ENCODE results near the gene DEPDC1.

DNA sequence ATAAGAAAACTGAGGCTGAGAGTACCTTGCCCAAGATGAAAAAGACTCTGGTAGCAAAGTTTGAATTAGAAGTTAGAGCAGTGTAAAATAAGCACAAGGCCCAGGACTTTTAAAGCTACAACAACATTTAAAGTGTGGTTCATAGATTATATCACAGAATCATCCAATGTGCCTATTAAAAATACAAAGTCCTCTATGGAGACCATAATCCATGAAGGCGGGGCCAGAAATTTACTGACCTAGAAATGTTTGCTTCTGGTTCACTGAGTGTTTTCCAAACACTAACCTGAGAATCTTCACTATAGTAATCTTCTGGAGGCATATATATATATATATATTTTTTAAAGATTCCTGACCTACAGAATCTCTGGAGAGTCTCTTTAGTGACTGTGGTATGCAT is 12.3 kb downstream of the DEPDC1 start:
- TF ChIP-seq TAF1 (IDR thresholded peaks at IDR 0.05; ENCODE audit: borderline replicate concordance, low read depth, low read length) (no peak), POLR2A (IDR thresholded peaks at IDR 0.05; ENCODE audit: low read depth, low read length) (no peak)

Measured in GM12892 (cell line).